GM21528 (cell line): Measurements from ENCODE around the gene LAMP1.
"Not testable (repeated sequence)": the region's sequence is repeated elsewhere in the genome, so short reads cannot be mapped to it uniquely, and the experiment has no call there.

Source experiments
- ATAC-seq: cut with Tn5 transposase; IDR thresholded peaks from one replicate; pipeline ENCODE4 v1.9.1; 2021; ENCODE audit warnings: mild to moderate bottlenecking, moderate library complexity; ENCODE audit not compliant: unreplicated experiment, low FRiP score

LAMP1 gene

GRCh38 chr13:113296823-113297369 is at the start of gene LAMP1:
TSS of gene LAMP1 (plus strand) at chr13:113297239. CDS start at chr13:113297435, 196 bp downstream.
- peak; percentile 74 for ATAC-seq

- ATAC-seq, result no peak
These were observed 44.4 kb upstream of the LAMP1 start for GRCh38 chr13:113252516-113253095.

- ATAC-seq, result not testable (repeated sequence)
These were observed 39.1 kb upstream of the LAMP1 start for GRCh38 chr13:113257908-113258307.

GRCh38 chr13:113258321-113259054 is 38.6 kb upstream of the LAMP1 start:
- no peak for ATAC-seq

GRCh38 chr13:113260996-113261395 is 36.0 kb upstream of the LAMP1 start:
- ATAC-seq, result no peak

- ATAC-seq, result not testable (repeated sequence)
These were observed 34.0 kb upstream of the LAMP1 start for GRCh38 chr13:113263016-113263415.

GRCh38 chr13:113267642-113268405 is 29.2 kb upstream of the LAMP1 start:
- ATAC-seq, result no peak

- ATAC-seq, result no peak
These were observed 25.0 kb upstream of the LAMP1 start for GRCh38 chr13:113272031-113272430.

GRCh38 chr13:113272701-113273181 is 24.3 kb upstream of the LAMP1 start:
- ATAC-seq, result no peak

- no peak for ATAC-seq
These were observed 23.7 kb upstream of the LAMP1 start for GRCh38 chr13:113273321-113273720.

- ATAC-seq, result no peak
These were observed 23.0 kb upstream of the LAMP1 start for GRCh38 chr13:113273851-113274590.

GRCh38 chr13:113274721-113275120 is 22.3 kb upstream of the LAMP1 start:
- no peak for ATAC-seq

- no peak for ATAC-seq
These were observed 21.7 kb upstream of the LAMP1 start for GRCh38 chr13:113275387-113275786.

GRCh38 chr13:113280126-113280525 is 16.9 kb upstream of the LAMP1 start:
- ATAC-seq, result no peak

- ATAC-seq, result no peak
These were observed 13.1 kb upstream of the LAMP1 start for GRCh38 chr13:113283904-113284303.

GRCh38 chr13:113288880-113289279 is 8.2 kb upstream of the LAMP1 start:
- no peak for ATAC-seq

- ATAC-seq, result no peak
These were observed 5.9 kb upstream of the LAMP1 start for GRCh38 chr13:113291129-113291528.

- no peak for ATAC-seq
These were observed 4.8 kb upstream of the LAMP1 start for GRCh38 chr13:113292021-113292862.

GRCh38 chr13:113293686-113294085 is 3.4 kb upstream of the LAMP1 start:
- no peak for ATAC-seq
